ENCODE data around the gene UNKL. TPM values are rescaled to one million over a fixed set of nuclear protein-coding genes. Genes with fewer than 3 reads are reported as not detected.
A peak's percentile ranks its signal among the peaks of the same experiment; 100 is the strongest.

UNKL gene
- polyA plus RNA-seq, 1 experiment: 15.4 TPM

DNA sequence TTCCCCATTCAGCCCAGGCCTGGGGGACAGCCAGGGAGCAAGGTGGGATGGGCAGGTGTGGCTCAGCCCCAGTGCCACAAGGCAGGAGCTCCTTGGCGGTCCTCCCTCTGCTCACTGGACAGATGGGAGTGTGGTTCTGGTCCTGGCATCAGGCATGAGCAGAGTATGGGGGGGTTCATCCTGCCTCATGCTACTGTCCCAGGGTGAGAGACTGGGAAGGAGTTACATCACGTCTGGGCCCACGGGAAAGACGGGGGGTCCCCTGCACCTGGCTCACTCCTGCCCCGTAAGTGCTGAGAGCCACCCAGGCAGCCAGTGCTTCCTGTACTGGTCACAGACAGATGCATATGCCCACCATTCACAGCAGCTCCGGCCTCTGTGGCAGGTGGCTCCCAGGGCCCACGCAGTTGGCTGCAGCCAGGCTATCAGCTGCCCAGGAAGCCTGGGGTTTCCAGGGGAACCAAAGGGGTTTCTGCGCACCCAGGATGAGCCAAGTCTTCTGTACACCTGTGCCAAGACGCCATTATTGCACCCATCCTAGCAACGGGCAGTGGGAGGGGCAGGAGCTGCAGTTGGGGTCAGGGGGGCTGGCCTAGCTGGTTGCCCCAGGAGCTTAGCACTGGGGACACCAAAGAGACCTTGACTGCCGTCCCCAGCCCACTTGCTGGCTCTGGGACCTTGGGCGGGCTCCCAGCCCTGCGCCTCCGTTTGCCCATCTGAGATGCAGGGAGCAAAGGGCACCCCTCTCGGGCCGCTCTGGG lies 79.1 kb downstream of the UNKL start:
- H3K36me3 ChIP-seq (ENCODE audit: control insufficient read depth, insufficient read depth, low read length): no peaks in the 10 kb centered on the region
- CTCF ChIA-PET: interaction anchor here (1.1 kb wide), 1 partner anchor 34 kb away, joined by 3 read pairs; no protein-coding TSS in a partner anchor
- TF ChIP-seq, protein P1, sequence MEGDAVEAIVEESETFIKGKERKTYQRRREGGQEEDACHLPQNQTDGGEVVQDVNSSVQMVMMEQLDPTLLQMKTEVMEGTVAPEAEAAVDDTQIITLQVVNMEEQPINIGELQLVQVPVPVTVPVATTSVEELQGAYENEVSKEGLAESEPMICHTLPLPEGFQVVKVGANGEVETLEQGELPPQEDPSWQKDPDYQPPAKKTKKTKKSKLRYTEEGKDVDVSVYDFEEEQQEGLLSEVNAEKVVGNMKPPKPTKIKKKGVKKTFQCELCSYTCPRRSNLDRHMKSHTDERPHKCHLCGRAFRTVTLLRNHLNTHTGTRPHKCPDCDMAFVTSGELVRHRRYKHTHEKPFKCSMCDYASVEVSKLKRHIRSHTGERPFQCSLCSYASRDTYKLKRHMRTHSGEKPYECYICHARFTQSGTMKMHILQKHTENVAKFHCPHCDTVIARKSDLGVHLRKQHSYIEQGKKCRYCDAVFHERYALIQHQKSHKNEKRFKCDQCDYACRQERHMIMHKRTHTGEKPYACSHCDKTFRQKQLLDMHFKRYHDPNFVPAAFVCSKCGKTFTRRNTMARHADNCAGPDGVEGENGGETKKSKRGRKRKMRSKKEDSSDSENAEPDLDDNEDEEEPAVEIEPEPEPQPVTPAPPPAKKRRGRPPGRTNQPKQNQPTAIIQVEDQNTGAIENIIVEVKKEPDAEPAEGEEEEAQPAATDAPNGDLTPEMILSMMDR (IDR thresholded peaks at IDR 0.05; ENCODE audit: insufficient read depth, low read depth, low read length): no peak
- no peak overlapping the region for H3K4me3 ChIP-seq (ENCODE audit: low read depth, low read length)
- POLR2A ChIA-PET: no interaction called here
- DNase-seq (ENCODE audit: low read depth): no peak
- peaks cover 31% of the 10 kb centered on the region for H3K27me3 ChIP-seq (ENCODE audit: control insufficient read depth, insufficient read depth, low read length)

DNA sequence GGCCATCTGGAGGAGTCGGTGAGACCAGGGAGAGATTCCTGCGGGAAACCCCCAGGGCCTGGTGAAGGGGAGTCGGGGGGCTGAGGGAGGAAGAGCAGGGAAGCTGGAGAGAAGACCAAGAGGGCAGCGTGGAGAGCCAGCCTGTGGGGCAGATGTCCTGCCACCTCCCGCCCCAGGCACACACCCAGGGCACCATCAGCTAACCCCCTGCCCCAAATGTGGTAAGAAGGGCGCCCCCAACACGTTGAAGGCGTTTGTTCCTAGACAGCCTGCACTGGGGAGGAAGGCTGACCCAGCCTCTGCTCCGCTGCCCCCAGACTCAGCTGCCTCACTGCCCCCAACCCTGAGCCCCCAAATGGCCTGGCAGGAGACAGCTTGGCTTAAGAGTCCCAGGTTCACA lies 79.8 kb downstream of the UNKL start:
- Histone ChIP-seq H3K36me3 (ENCODE audit: control insufficient read depth, insufficient read depth, low read length) (no peaks in the 10 kb centered on the region), H3K4me3 (ENCODE audit: low read depth, low read length) (no peak overlapping the region), H3K27me3 (ENCODE audit: control insufficient read depth, insufficient read depth, low read length) (peaks cover 31% of the 10 kb centered on the region)
- ChIA-PET POLR2A (no interaction called here), CTCF (no interaction called here)
- DNase-seq (ENCODE audit: low read depth): no peak
- TF ChIP-seq, protein P1 (IDR thresholded peaks at IDR 0.05; ENCODE audit: insufficient read depth, low read depth, low read length): no peak

DNA sequence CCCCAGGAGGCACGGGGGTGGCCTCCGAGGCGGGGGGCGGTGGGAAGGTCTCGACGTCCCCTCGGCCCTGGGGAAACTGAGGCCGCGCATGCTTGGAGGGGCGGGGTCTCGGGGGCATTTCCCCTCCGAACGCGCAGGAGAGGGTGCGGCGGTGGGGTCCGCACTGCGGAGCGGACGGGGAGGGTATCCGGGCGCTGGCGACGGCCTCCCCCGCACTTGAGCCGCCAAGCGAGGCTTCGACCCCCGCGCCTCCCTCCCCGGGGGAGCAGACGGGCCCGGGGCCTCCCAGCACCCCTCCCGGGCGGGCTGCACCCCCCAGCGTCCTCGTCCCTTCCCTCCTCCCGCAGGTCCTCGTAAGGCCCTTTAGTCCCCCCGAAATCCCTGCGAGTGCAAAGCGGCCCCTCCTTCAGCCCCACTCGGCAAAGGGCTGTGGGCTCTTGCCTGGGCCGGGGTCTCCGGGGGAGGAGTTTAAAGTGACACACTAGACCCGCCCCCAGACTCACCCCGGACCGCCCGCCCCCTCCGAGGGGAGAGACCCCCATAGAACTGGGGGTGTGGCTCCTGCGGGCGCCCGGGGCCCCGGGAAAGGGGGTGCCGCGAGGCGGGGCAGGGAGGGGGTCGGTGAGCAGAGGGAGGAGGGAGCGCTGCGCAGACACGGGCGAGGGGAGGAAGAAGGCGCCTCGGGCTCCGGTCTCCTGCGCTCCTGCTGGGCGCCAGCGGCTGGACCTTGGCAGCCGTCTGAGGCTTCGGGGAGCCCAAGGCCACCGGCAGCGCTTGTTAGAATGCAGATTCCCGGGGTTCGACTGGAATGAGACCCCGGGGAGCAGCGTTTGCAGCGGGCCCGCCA lies 80.4 kb downstream of the UNKL start:
- peak overlapping the region; percentile 24 for H3K4me3 ChIP-seq (ENCODE audit: low read depth, low read length)
- no peaks in the 10 kb centered on the region for H3K36me3 ChIP-seq (ENCODE audit: control insufficient read depth, insufficient read depth, low read length)
- CTCF ChIA-PET: interaction anchor here (0.6 kb wide), 1 partner anchor 1098 kb away, joined by 3 read pairs; no protein-coding TSS in a partner anchor
- H3K27me3 ChIP-seq (ENCODE audit: control insufficient read depth, insufficient read depth, low read length): peaks cover 31% of the 10 kb centered on the region
- DNase-seq (ENCODE audit: low read depth): no peak
- TF ChIP-seq, protein P1 (IDR thresholded peaks at IDR 0.05; ENCODE audit: insufficient read depth, low read depth, low read length): no peak
- POLR2A ChIA-PET: no interaction called here

DNA sequence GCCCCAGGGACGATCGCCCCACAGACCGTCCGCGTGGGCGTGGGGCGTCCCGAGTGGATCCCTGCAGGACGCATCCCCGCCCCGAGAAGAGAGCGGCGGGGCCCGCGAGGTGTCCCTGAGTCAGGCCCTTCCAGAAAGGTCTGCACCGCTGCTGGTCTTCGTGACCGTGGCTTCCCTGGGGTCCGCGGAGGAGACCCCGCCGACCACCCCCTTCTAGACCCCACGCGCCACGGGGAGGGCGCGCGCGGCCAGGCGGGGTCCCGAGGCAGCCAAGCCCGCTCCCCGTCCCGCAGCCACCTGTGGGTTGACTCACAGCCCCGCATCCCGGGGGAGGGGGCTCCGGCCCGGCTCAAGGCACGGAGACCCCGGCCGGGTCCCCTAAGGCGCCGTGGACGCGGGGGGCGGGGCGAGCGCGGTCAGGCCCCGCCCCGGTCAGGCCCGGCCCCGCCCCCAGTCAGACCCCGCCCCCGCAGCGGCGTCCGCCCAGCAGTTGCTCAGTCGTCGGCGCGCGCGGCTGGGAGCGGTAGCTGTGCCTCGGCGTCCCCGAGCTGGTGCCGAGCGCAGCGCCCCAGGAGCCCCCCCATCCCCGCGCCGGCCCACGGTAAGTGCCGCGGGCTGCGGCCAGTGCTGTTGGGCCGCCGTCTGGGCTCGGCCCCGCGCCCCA lies 81.2 kb downstream of the UNKL start, which contains the start of gene BAIAP3:
BAIAP3 (plus strand) TSS at position 497 of the 664 bp plus-strand sequence. CDS start 4,905 bp downstream, outside the sequence.
- Histone ChIP-seq H3K36me3 (ENCODE audit: control insufficient read depth, insufficient read depth, low read length) (no peaks in the 10 kb centered on the region), H3K27me3 (ENCODE audit: control insufficient read depth, insufficient read depth, low read length) (peaks cover 31% of the 10 kb centered on the region), H3K4me3 (ENCODE audit: low read depth, low read length) (peak within 1 kb of the TSS; percentile 24)
- CTCF ChIA-PET: interaction anchor here (0.6 to 1.6 kb wide), 3 partner anchors 21 to 1098 kb away, joined by 3 to 7 read pairs (median 3); no protein-coding TSS in a partner anchor
- TF ChIP-seq, protein P1 (IDR thresholded peaks at IDR 0.05; ENCODE audit: insufficient read depth, low read depth, low read length): no peak
- DNase-seq (ENCODE audit: low read depth): no peak
- POLR2A ChIA-PET: no interaction called here
